Measurements from ENCODE around the gene SEC31B.

The SEC31B gene

DNA sequence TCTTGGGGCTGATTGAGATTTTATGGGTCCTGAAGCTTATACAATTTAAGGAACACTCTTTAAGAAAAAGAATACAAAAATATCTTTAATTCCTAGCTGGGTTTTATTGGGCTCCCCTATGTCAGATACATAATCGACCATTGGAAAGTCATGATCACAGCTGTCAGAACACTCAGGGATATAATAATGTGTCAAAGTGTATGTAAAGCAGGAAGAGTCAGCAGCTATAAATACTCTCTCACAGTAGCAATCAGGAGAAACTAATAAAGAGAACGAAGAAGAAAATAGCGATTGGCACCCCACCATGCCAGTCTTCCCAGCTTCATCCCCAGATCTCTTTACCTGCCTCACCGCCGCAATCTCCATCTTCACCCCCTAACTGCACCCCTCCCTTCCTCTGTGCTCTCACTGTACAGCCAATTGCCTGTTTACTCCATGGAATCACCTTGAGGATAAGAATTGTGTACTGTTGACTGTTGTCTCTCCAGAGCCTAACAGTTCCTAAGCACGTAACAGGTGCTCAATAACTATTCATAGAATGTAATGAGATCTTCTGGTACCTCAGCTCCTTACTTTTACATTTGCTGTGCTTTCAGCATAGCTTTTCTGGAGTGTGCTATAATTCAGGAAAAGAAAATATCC, 80.9 kb downstream of the SEC31B start:
- no peak for DNase-seq

Measured in hippocampal formation (tissue), 2 donors.